Neuronal stem cell (in vitro differentiated cells): ENCODE data around the gene ABLIM3.

Source experiments
- DNase-seq: peaks from one replicate; pipeline ENCODE4 v3.0.0-alpha.2; 2013; ENCODE audit warnings: low spot score
- H2AFZ ChIP-seq: one replicate; pipeline ENCODE4 v1.6.1; 2013; ENCODE audit warnings: mild to moderate bottlenecking, low read length, inconsistent platforms
- H2AK5ac ChIP-seq: 2 replicates; pipeline ENCODE4 v1.6.1; 2013; ENCODE audit warnings: low read depth, mild to moderate bottlenecking, inconsistent platforms, low read length, moderate library complexity, mixed read lengths
- H2BK120ac ChIP-seq: 2 replicates; pipeline ENCODE4 v1.6.1; 2013; ENCODE audit warnings: low read depth, mild to moderate bottlenecking, inconsistent platforms, low read length, moderate library complexity, mixed read lengths
- H2BK12ac ChIP-seq: one replicate; pipeline ENCODE4 v1.6.1; 2013; ENCODE audit warnings: low read length, inconsistent platforms
- H2BK15ac ChIP-seq: 2 replicates; pipeline ENCODE4 v1.6.1; 2013; ENCODE audit warnings: mild to moderate bottlenecking, low read length, inconsistent platforms, mixed read lengths
- H2BK5ac ChIP-seq: one replicate; pipeline ENCODE4 v1.6.1; 2013; ENCODE audit warnings: inconsistent platforms, mild to moderate bottlenecking, low read length, moderate library complexity
- H3K14ac ChIP-seq: one replicate; pipeline ENCODE4 v1.6.1; 2013; ENCODE audit warnings: low read length, inconsistent platforms
- H3K18ac ChIP-seq: 2 replicates; pipeline ENCODE4 v1.6.1; 2013; ENCODE audit warnings: low read length, inconsistent platforms
- H3K23ac ChIP-seq: 2 replicates; pipeline ENCODE4 v1.6.1; 2013; ENCODE audit warnings: low read depth, mild to moderate bottlenecking, mixed read lengths, low read length, inconsistent platforms; ENCODE audit not compliant: poor library complexity
- H3K27ac ChIP-seq: replicated peaks from 3 replicates; pipeline ENCODE4 v1.5.1; 2013; ENCODE audit warnings: low read length, inconsistent platforms
- H3K27me3 ChIP-seq, 3 experiments: 2 replicates each; pipeline ENCODE4 v1.6.1; 2013; ENCODE audit warnings: low read length in 3 of 3, mild to moderate bottlenecking in 2 of 3, inconsistent platforms in 1 of 3, low read depth in 1 of 3, mixed read lengths in 1 of 3, moderate library complexity in 1 of 3; ENCODE audit not compliant: control insufficient read depth in 3 of 3, insufficient read depth in 3 of 3
- H3K36me3 ChIP-seq, 2 donors: replicated peaks in 1 of 2; 2 replicates each; pipeline ENCODE4 v1.6.1; 2013; ENCODE audit warnings: low read length in 2 of 2; ENCODE audit not compliant: control insufficient read depth in 2 of 2, insufficient read depth in 2 of 2
- H3K4ac ChIP-seq: 2 replicates; pipeline ENCODE4 v1.6.1; 2013; ENCODE audit warnings: inconsistent platforms, mild to moderate bottlenecking, low read length, moderate library complexity
- H3K4me1 ChIP-seq, 2 donors: 1 replicate in 1 of 2; 2 replicates in 1 of 2; pipeline ENCODE4 v1.6.1; 2013; ENCODE audit warnings: low read length in 2 of 2, low read depth in 1 of 2; ENCODE audit not compliant: control insufficient read depth in 2 of 2, insufficient read depth in 1 of 2
- H3K4me2 ChIP-seq: one replicate; pipeline ENCODE4 v1.6.1; 2013; ENCODE audit warnings: mild to moderate bottlenecking, low read length, inconsistent platforms; ENCODE audit not compliant: insufficient read depth, poor library complexity, severe bottlenecking
- H3K4me3 ChIP-seq, 2 donors: 2 replicates each; pipeline ENCODE4 v1.5.1; 2013; ENCODE audit warnings: low read length in 2 of 2, mild to moderate bottlenecking in 2 of 2, inconsistent platforms in 1 of 2, moderate library complexity in 1 of 2
- H3K79me1 ChIP-seq: one replicate; pipeline ENCODE4 v1.6.1; 2013; ENCODE audit warnings: low read depth, mild to moderate bottlenecking, inconsistent platforms, low read length, moderate library complexity
- H3K9ac ChIP-seq: one replicate; pipeline ENCODE4 v1.6.1; 2013; ENCODE audit warnings: mild to moderate bottlenecking, low read depth, low read length, inconsistent platforms; ENCODE audit not compliant: poor library complexity
- H3K9me3 ChIP-seq, 2 donors: replicated peaks in 1 of 2; 2 replicates each; pipeline versions ENCODE3 to v1.6.1; 2013; ENCODE audit warnings: low read length in 2 of 2, mild to moderate bottlenecking in 2 of 2, inconsistent platforms in 1 of 2, low read depth in 1 of 2, mixed read lengths in 1 of 2, moderate library complexity in 1 of 2; ENCODE audit not compliant: control insufficient read depth in 2 of 2, insufficient read depth in 1 of 2
- H4K8ac ChIP-seq: one replicate; pipeline ENCODE4 v1.6.1; 2013; ENCODE audit warnings: low read depth, mild to moderate bottlenecking, inconsistent platforms, low read length, moderate library complexity
- H4K91ac ChIP-seq: one replicate; pipeline ENCODE4 v1.6.1; 2013; ENCODE audit warnings: low read length, low read depth, mild to moderate bottlenecking, inconsistent platforms; ENCODE audit not compliant: poor library complexity
- WGBS, 2 donors: extraction: QIAGEN DNeasy Blood & Tissue Kit; methylation state at CpG; one replicate each; pipeline ENCODE4 v1.1.7; 2013; ENCODE audit warnings: missing lambda C conversion rate in 2 of 2, mixed read lengths in 1 of 2; ENCODE audit not compliant: insufficient read length in 2 of 2, insufficient replicate concordance in 1 of 2; ENCODE audit errors: extremely low coverage in 2 of 2; 5-methylcytosine and 5-hydroxymethylcytosine counted together

The ABLIM3 gene

GRCh38 chr5:149149942-149150341, 8.6 kb downstream of the ABLIM3 start:
- H3K79me1 ChIP-seq, result no peaks in the 10 kb centered on the region
- no peaks in the 10 kb centered on the region for H3K4me1 ChIP-seq
- no peaks in the 10 kb centered on the region for H3K9me3 ChIP-seq
- no peak overlapping the region for H3K4me2 ChIP-seq
- H2BK12ac ChIP-seq, result no peak overlapping the region
- no peak overlapping the region for H3K9ac ChIP-seq
- H3K18ac ChIP-seq, result no peak overlapping the region
- no peak overlapping the region for H2BK120ac ChIP-seq
- no peak overlapping the region for H2BK5ac ChIP-seq
- H2AK5ac ChIP-seq, result no peak overlapping the region
- no peaks in the 10 kb centered on the region for H3K27me3 ChIP-seq
- no peak overlapping the region for H3K4me3 ChIP-seq
- H3K14ac ChIP-seq, result no peak overlapping the region
- no peak overlapping the region for H3K27ac ChIP-seq
- no peak overlapping the region for H4K91ac ChIP-seq
- no peaks in the 10 kb centered on the region for H3K36me3 ChIP-seq
- H3K4ac ChIP-seq, result no peak overlapping the region
- H3K23ac ChIP-seq, result no peak overlapping the region
- no peak overlapping the region for H2AFZ ChIP-seq
- H2BK15ac ChIP-seq, result no peak overlapping the region
- no peak overlapping the region for H4K8ac ChIP-seq
- no peak for DNase-seq
- WGBS, 2 donors, result no CpG with 5 or more reads among the region's 3 CpGs

- no peak overlapping the region for H2BK120ac ChIP-seq
- H3K27me3 ChIP-seq, result no peaks in the 10 kb centered on the region
- no peak overlapping the region for H2BK12ac ChIP-seq
- no peak overlapping the region for H3K4me3 ChIP-seq
- H3K4me2 ChIP-seq, result no peak overlapping the region
- H3K4me1 ChIP-seq, result no peaks in the 10 kb centered on the region
- H2AFZ ChIP-seq, result no peak overlapping the region
- DNase-seq, result no peak
- H3K9me3 ChIP-seq, result no peaks in the 10 kb centered on the region
- H3K18ac ChIP-seq, result no peak overlapping the region
- H4K8ac ChIP-seq, result no peak overlapping the region
- no peaks in the 10 kb centered on the region for H3K79me1 ChIP-seq
- H4K91ac ChIP-seq, result no peak overlapping the region
- H3K27ac ChIP-seq, result no peak overlapping the region
- H3K4ac ChIP-seq, result no peak overlapping the region
- no peaks in the 10 kb centered on the region for H3K36me3 ChIP-seq
- no peak overlapping the region for H3K23ac ChIP-seq
- no peak overlapping the region for H3K14ac ChIP-seq
- no peak overlapping the region for H2AK5ac ChIP-seq
- no peak overlapping the region for H3K9ac ChIP-seq
- H2BK5ac ChIP-seq, result no peak overlapping the region
- no CpG with 5 or more reads among the region's 5 CpGs for WGBS, 2 donors
- no peak overlapping the region for H2BK15ac ChIP-seq
These were observed 9.2 kb downstream of the ABLIM3 start for GRCh38 chr5:149150457-149150856.

GRCh38 chr5:149151717-149152116, 10.4 kb downstream of the ABLIM3 start:
- Histone ChIP-seq H3K9ac (no peak overlapping the region), H3K18ac (no peak overlapping the region), H2BK12ac (no peak overlapping the region), H3K4me2 (no peak overlapping the region), H3K27me3 (no peaks in the 10 kb centered on the region), H2AFZ (no peak overlapping the region), H3K4ac (no peak overlapping the region), H2BK120ac (no peak overlapping the region), H3K4me1 (no peaks in the 10 kb centered on the region), H3K14ac (no peak overlapping the region), H3K23ac (no peak overlapping the region), H4K91ac (no peak overlapping the region), H2AK5ac (no peak overlapping the region), H4K8ac (no peak overlapping the region), H3K79me1 (no peaks in the 10 kb centered on the region), H3K9me3 (no peaks in the 10 kb centered on the region), H2BK15ac (no peak overlapping the region), H3K4me3 (no peak overlapping the region), H3K27ac (no peak overlapping the region), H2BK5ac (no peak overlapping the region), H3K36me3 (no peaks in the 10 kb centered on the region)
- no CpG with 5 or more reads among the region's 3 CpGs for WGBS, 2 donors
- no peak for DNase-seq

- Histone ChIP-seq H3K18ac (no peak overlapping the region), H3K9me3 (no peaks in the 10 kb centered on the region), H3K14ac (no peak overlapping the region), H3K4me2 (no peak overlapping the region), H4K8ac (no peak overlapping the region), H3K79me1 (no peaks in the 10 kb centered on the region), H3K23ac (no peak overlapping the region), H2AK5ac (no peak overlapping the region), H3K4me1 (no peaks in the 10 kb centered on the region), H2BK120ac (no peak overlapping the region), H2BK12ac (no peak overlapping the region), H2BK5ac (no peak overlapping the region), H3K27ac (no peak overlapping the region), H4K91ac (no peak overlapping the region), H3K36me3 (no peaks in the 10 kb centered on the region), H2BK15ac (no peak overlapping the region), H3K4me3 (no peak overlapping the region), H3K4ac (no peak overlapping the region), H2AFZ (no peak overlapping the region), H3K9ac (no peak overlapping the region), H3K27me3 (no peaks in the 10 kb centered on the region)
- no CpG with 5 or more reads among the region's 2 CpGs for WGBS, 2 donors
- DNase-seq, result no peak
These were observed 11.0 kb downstream of the ABLIM3 start for GRCh38 chr5:149152317-149152746.
